Testis (tissue), 3 donors: ENCODE results near the gene MPZL3. TPM values are rescaled to one million over a fixed set of nuclear protein-coding genes. Genes with fewer than 3 reads are reported as not detected.

ENCODE experiments used
- DNase-seq: peaks from one replicate; pipeline ENCODE4 v3.0.0-alpha.2; 2019
- H3K27ac ChIP-seq, 2 donors: fragments of 200-600 bp; sonication (generic); one replicate each; pipeline ENCODE4 v1.5.1; 2019
- H3K27me3 ChIP-seq: fragments of 200-600 bp; sonication (generic); one replicate; pipeline ENCODE4 v1.5.1; 2019
- H3K36me3 ChIP-seq: fragments of 200-600 bp; sonication (generic); one replicate; pipeline ENCODE4 v1.5.1; 2017; ENCODE audit warnings: low read depth; ENCODE audit errors: missing control alignments
- H3K4me1 ChIP-seq: fragments of 200-600 bp; sonication (generic); one replicate; pipeline ENCODE4 v1.5.1; 2019
- H3K4me3 ChIP-seq, 2 donors: fragments of 200-600 bp; sonication (generic); one replicate each; pipeline ENCODE4 v1.5.1; 2017 to 2019
- H3K9me3 ChIP-seq: fragments of 200-600 bp; sonication (generic); one replicate; pipeline ENCODE4 v1.5.1; 2017
- CTCF ChIP-seq, 3 experiments: fragments of 450-650 bp in 2 of 3; fragments of 200-600 bp in 1 of 3; sonication (generic) in 1 of 3; IDR thresholded peaks; one replicate each; pipeline ENCODE4 v1.5.1; 2016 to 2019; ENCODE audit warnings: antibody characterized with exemption in 3 of 3, mild to moderate bottlenecking in 2 of 3, moderate library complexity in 1 of 3
- POLR2A ChIP-seq: fragments of 450-650 bp; IDR thresholded peaks from one replicate; pipeline ENCODE4 v1.6.1; 2017; ENCODE audit warnings: antibody characterized with exemption, mild to moderate bottlenecking, moderate library complexity
- WGBS, 2 donors: methylation state at CpG; one replicate each; pipeline ENCODE4 v1.1.5; 2018; 5-methylcytosine and 5-hydroxymethylcytosine counted together
- intact Hi-C: fragments of 100-400 bp; cut with DNase I; formaldehyde crosslinking; loops from one replicate; pipeline ENCODE4 v1.15.1; 2023; ENCODE audit warnings: low total_unique reads
- polyA plus RNA-seq: library from polyadenylated mRNA; stranded (reverse); fragments of 350-450 nt; fragmentation: Illumina TruSeq; extraction: RNeasy Lipid Tissue Mini Kit (QIAGEN cat#74804); gene quantifications from one replicate; pipeline ENCODE4 v1.2.3, GENCODE V29; 2014; ENCODE audit warnings: low read depth, low replicate concordance; ENCODE audit not compliant: insufficient read depth
- total RNA-seq, 2 donors: library from RNA; depleted of rRNA; stranded (reverse); fragments of >200 nt; gene quantifications; one replicate each; pipeline ENCODE4 v1.2.3, GENCODE V29; 2016

MPZL3 gene
- total and polyA plus RNA-seq, 3 donors from 2014 or later: 2.4 to 3.4 (median 3.2) TPM

GRCh38 chr11:118294053-118294452 lies 41.9 kb upstream of the MPZL3 start:
- no peak for TF ChIP-seq CTCF (IDR thresholded peaks at IDR 0.05)
- TF ChIP-seq POLR2A: no peak
- no peak for DNase-seq
- no peak overlapping the region for H3K27ac ChIP-seq
- H3K9me3 ChIP-seq: no peaks in the 10 kb centered on the region
- no peaks in the 10 kb centered on the region for H3K27me3 ChIP-seq
- WGBS, 2 donors: 85 to 92% methylated on average over 2 of the region's 2 CpGs
- no peak overlapping the region for H3K4me3 ChIP-seq
- no peaks in the 10 kb centered on the region for H3K4me1 ChIP-seq
- intact Hi-C loops: no loop called here
- H3K36me3 ChIP-seq: no peaks in the 10 kb centered on the region

- 78 to 81% methylated on average over 9 of the region's 9 CpGs for WGBS, 2 donors
- intact Hi-C loops: no loop called here
- H3K27ac ChIP-seq: no peak overlapping the region
- H3K4me3 ChIP-seq: no peak overlapping the region
- no peak for DNase-seq
- H3K9me3 ChIP-seq: no peaks in the 10 kb centered on the region
- no peaks in the 10 kb centered on the region for H3K36me3 ChIP-seq
- TF ChIP-seq CTCF (IDR thresholded peaks at IDR 0.05) (no peak), POLR2A (no peak)
- H3K4me1 ChIP-seq: no peaks in the 10 kb centered on the region
- no peaks in the 10 kb centered on the region for H3K27me3 ChIP-seq
Observed at GRCh38 chr11:118291477-118292135, 39.4 kb upstream of the MPZL3 start.

DNA sequence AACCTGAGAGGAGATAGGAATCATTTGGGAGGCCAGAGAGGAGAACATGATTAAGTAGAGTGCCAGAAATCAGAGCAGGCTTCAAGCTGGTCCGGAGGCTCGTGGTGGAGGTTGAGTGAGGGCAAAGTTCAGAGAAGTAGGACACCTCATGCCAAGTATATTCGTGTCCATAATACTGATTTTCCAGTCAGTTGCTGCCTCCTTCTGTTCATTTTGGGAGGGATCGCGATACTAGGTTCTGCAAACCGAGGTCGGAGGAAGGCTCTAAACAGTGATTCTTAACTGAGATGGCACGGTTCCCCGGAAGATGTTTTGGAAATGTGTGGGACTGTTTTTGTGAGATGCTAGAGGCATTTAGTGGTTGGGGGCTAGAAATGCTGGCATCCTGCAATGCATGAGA lies 38.8 kb upstream of the MPZL3 start:
- Histone ChIP-seq H3K27me3 (no peaks in the 10 kb centered on the region), H3K9me3 (no peaks in the 10 kb centered on the region), H3K4me3 (no peak overlapping the region), H3K27ac (no peak overlapping the region), H3K36me3 (no peaks in the 10 kb centered on the region), H3K4me1 (no peaks in the 10 kb centered on the region)
- WGBS, 2 donors: 39% methylated on average over 9 of the region's 9 CpGs
- intact Hi-C loops: no loop called here
- DNase-seq: peak; percentile 19
- TF ChIP-seq POLR2A: no peak
- no peak for TF ChIP-seq CTCF (IDR thresholded peaks at IDR 0.05)

GRCh38 chr11:118289401-118289800 lies 37.2 kb upstream of the MPZL3 start:
- Histone ChIP-seq H3K4me1 (no peaks in the 10 kb centered on the region), H3K9me3 (no peaks in the 10 kb centered on the region), H3K36me3 (no peaks in the 10 kb centered on the region), H3K27me3 (no peaks in the 10 kb centered on the region), H3K27ac (no peak overlapping the region), H3K4me3 (no peak overlapping the region)
- DNase-seq: no peak
- TF ChIP-seq POLR2A (no peak), CTCF (IDR thresholded peaks at IDR 0.05) (no peak)
- intact Hi-C loops: no loop called here

GRCh38 chr11:118287006-118287405 lies 34.8 kb upstream of the MPZL3 start:
- no peak for DNase-seq
- Histone ChIP-seq H3K4me1 (no peaks in the 10 kb centered on the region), H3K9me3 (no peaks in the 10 kb centered on the region), H3K27me3 (no peaks in the 10 kb centered on the region), H3K4me3 (no peak overlapping the region), H3K27ac (no peak overlapping the region), H3K36me3 (no peaks in the 10 kb centered on the region)
- no peak for TF ChIP-seq POLR2A
- no peak for TF ChIP-seq CTCF (IDR thresholded peaks at IDR 0.05)
- WGBS, 2 donors: 47 to 95% methylated on average over 1 of the region's 1 CpG
- intact Hi-C loops: no loop called here
